Measurements from ENCODE around the gene DHH.

- TF ChIP-seq CTCF (IDR thresholded peaks at IDR 0.05; ENCODE audit: low read depth, low read length) (no peak), EZH2phosphoT487 (IDR thresholded peaks at IDR 0.05; ENCODE audit: low read depth) (no peak)
Observed at GRCh38 chr12:49131051-49131893, 36.7 kb upstream of the DHH start, which contains the start of gene TUBA1B.
